Measurements from ENCODE around the gene KSR2.
A peak's percentile ranks its signal among the peaks of the same experiment; 100 is the strongest.

The KSR2 gene

DNA sequence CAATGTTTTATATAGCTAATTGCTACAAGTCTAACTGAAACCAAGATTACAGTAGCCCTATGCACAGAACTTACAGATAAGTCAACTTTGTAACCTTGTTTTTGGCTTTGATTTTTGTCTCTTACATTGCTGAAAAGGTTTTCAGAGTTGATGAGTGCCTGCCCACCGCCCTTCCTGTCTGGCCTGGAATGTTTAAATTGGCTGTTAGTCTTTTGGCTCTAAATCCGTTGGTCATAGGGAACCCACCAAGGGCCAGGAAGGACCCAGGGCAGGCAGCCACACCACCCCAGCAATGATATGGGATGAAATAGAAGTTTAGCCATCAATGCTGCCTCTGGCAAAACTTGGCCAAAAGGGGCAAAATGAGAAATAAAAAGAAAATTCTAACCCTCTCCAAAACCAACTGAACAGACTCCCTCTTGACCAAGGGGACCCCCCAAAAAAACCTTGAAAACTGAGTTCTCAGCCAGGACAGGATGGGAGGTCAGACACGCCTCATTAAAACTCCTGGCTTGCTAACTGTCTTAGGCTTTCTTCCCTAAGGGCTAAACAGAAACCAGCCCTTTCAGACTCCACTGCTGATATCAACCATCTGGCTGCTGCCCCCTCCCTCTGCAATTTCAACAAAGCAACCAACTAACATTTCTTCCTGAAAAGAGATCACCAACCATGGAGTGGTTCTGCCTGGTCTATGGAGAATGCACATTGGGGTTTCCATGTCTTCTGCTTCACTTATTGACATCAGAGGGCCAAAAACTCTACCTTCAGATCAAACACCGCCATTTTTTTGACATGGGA is 365.3 kb downstream of the KSR2 start:
- TF ChIP-seq GATA1 (IDR thresholded peaks at IDR 0.05; ENCODE audit: low read depth, low read length) (no peak), POLR2A (IDR thresholded peaks at IDR 0.05; ENCODE audit: low read length) (no peak)
- DNase-seq: no peak

DNA sequence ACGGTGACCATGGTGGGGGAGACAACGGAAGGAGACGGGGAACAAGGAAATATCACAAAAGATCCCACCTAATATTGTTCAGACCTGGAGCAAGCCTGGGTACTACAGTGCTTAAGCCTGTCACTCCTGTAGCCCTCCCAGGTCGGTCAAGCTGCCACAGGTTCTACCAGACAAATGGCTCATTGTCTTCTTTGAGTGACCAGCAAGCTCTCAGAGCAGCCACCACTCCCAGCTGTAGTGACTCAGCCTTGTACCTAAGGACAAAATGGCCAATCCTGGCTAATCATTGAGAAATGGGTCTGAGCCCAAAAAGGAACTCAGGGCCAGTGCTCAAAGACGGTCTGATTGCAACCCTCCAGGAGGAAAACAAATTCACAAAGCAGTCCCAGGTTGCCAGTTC is 368.9 kb downstream of the KSR2 start:
- DNase-seq: no peak
- TF ChIP-seq POLR2A (IDR thresholded peaks at IDR 0.05; ENCODE audit: low read length): no peak
- TF ChIP-seq GATA1 (IDR thresholded peaks at IDR 0.05; ENCODE audit: low read depth, low read length): no peak

DNA sequence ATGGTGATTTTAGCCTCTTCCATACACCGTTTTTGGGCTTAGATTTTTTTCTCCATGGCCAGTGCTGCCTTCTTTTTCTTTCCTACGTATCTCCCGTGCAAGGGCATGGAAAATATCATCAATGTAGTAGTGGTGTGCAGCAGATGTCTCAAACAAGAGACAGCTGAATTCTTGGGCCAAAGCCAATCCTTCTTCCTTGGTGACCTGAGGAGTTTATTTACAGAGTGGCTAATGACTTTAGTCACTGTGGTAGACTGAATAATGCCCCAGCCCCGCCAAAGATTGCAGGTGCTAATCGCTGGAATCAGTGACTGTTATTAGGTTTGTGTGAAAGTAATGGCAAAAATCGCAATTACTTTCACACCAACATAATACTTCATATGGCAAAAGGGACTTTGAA is 371.8 kb downstream of the KSR2 start:
- no peak for DNase-seq
- no peak for TF ChIP-seq POLR2A (IDR thresholded peaks at IDR 0.05; ENCODE audit: low read length)

DNA sequence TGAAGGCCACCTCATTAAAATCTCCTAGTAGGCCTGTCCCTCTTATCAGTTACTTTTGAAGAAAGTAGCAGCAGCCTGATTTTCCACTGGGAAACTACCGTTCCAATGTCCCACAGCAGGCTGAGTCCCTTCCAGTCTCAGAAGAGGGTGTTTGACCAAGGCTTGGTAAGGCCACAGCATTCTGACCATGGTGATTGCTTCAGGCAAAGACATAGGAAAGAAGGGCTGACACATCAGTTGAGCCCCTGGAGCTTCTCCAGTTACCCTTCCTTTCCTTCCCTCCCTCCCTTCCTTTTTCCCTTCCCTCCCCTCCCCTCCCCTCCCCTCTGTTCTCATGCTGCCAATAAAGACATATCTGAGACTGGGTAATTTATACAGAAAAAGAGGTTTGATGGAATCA is 373.0 kb downstream of the KSR2 start:
- no peak for DNase-seq
- TF ChIP-seq GATA1 (IDR thresholded peaks at IDR 0.05; ENCODE audit: low read depth, low read length): no peak
- TF ChIP-seq POLR2A (IDR thresholded peaks at IDR 0.05; ENCODE audit: low read length): no peak

DNA sequence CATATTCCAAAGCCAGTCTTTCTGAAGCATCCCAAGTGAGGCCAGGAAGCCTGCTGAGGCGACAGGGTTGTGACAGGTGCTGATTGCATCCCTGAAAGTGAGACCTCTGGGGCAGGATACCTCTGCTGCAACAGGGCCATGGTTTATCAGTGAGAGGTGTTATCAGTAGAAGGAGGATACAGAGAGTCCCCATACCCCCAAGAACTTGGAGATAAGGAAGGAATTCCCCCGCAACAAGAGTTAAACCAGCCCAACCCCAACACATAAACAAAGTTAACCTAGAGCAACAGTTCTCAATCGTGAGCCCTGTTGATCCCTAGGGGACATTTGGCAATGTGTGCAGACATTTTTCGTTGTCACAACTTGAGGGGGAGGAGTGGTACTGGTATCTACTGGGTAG is 374.3 kb downstream of the KSR2 start:
- TF ChIP-seq GATA1 (IDR thresholded peaks at IDR 0.05; ENCODE audit: low read depth, low read length) (no peak), POLR2A (IDR thresholded peaks at IDR 0.05; ENCODE audit: low read length) (no peak)
- DNase-seq: no peak

DNA sequence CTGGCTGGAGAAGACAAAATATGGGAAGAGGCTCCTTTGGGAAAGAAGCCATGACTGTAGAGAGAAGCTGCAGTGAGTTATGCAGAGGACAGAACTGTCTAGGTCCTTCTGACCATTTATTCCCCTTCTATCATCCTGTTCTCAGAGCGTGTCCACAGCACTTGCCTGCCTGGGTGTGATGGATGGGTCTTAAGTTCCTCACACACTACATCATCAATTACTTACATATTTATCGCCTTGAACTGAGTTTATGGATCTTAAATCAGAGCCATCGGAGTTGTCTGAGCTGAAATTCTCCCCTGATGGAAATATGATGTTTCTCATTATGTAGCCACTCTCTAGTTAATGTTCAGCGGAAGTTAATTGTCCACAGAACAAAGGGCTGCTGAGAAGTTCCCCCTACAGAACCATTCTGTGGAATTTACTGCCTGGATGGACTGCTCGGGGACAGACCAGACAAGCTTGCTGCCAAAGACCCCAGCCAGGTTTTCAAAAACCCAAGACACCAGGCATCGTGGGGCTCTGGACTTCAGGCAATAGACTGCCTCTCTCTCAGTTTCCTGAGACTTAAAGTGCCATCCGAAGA is 374.9 kb downstream of the KSR2 start:
- TF ChIP-seq GATA1 (IDR thresholded peaks at IDR 0.05; ENCODE audit: low read depth, low read length) (no peak), POLR2A (IDR thresholded peaks at IDR 0.05; ENCODE audit: low read length) (no peak)
- DNase-seq: no peak

DNA sequence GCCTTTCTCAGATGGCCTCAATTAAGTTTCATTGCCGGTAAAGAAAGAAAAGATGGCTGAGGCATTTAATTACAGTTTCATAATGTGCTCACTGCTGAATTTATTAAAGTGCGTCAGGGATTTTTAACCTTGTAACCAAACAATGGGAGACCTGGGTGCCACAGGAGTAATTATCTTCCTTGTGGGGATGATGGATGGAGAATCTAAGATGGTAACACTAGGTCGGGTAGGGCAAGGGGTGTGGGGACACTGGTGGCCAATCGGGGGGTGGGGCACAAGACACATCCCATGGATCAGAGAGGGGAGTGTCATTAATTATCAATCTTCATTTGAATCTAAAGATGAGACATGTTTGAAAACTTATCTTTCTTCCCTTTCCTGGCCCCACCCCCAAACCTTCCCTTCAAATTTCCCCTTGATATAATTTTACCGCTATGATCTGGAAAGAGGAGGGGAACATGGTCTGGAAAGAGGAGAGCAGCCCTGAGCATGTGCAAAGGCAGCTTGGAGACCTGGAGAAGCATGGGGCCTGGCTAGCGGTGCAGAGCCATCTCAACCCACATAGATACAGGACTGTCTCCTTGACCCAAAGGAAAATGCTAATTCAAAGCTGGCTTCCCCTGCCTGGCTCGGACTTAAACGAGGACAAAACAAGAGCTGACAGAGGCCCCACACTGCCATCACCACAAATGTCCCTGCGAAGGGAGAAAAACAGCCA is 376.0 kb downstream of the KSR2 start:
- no peak for DNase-seq
- TF ChIP-seq GATA1 (IDR thresholded peaks at IDR 0.05; ENCODE audit: low read depth, low read length) (no peak), POLR2A (IDR thresholded peaks at IDR 0.05; ENCODE audit: low read length) (no peak)

DNA sequence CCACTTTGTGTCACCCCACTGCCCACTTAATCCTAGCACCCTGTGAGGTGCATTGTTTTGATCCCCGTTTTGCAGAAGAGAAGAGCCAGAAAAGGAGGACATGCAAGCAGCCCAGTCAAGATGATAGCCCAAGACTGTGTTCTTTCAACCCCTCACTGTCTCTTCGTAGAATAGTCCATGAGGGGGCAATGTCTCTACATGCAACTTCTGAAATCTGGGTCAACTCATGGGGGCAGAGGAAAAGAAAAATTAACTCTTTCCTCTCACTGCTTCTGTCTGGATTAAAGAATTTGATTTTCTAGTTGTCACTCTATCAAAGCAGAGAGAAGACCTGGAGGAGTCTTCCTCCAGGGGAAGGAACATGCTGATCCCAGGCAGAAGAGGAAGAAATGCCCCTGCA is 377.8 kb downstream of the KSR2 start:
- DNase-seq: no peak
- TF ChIP-seq GATA1 (IDR thresholded peaks at IDR 0.05; ENCODE audit: low read depth, low read length): no peak
- no peak for TF ChIP-seq POLR2A (IDR thresholded peaks at IDR 0.05; ENCODE audit: low read length)

DNA sequence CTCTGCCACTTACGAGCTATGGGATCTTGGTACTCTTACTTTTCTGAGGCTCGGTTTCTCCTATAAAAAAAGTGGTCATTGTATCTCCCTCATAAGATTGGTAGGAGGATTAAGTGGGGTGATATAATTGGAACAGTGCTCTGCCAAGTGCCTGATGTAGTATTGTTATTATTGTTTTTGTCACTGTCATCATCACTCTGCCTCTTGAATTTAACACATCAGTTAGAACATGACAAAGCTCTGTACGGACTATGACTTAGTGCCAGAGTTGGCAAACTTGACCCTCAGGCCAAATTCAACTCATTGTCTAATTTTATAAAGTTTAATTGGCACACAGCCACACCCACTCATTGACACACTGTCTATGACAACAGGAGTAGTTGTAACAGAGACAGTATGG is 378.4 kb downstream of the KSR2 start:
- no peak for DNase-seq
- no peak for TF ChIP-seq GATA1 (IDR thresholded peaks at IDR 0.05; ENCODE audit: low read depth, low read length)
- TF ChIP-seq POLR2A (IDR thresholded peaks at IDR 0.05; ENCODE audit: low read length): no peak

DNA sequence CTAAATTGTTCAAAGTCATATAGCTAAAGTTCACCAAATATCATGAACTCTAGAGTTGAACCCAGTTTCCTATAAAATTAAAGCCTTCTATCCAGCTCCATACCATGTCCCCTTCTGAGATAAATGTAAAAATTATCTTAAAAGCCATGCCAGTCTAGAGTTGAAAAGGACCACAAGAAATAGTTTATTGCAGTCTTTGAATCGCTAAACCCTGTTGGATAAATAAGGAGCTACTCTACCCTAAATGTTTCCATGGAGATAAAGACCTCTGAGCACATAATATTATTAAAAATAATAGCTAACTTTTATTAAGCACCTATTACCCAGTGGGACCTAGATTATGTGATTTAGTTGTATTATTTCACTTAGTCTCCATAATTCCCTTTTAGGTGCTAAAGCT is 379.8 kb downstream of the KSR2 start:
- no peak for DNase-seq
- TF ChIP-seq POLR2A (IDR thresholded peaks at IDR 0.05; ENCODE audit: low read length) (no peak), GATA1 (IDR thresholded peaks at IDR 0.05; ENCODE audit: low read depth, low read length) (no peak)

DNA sequence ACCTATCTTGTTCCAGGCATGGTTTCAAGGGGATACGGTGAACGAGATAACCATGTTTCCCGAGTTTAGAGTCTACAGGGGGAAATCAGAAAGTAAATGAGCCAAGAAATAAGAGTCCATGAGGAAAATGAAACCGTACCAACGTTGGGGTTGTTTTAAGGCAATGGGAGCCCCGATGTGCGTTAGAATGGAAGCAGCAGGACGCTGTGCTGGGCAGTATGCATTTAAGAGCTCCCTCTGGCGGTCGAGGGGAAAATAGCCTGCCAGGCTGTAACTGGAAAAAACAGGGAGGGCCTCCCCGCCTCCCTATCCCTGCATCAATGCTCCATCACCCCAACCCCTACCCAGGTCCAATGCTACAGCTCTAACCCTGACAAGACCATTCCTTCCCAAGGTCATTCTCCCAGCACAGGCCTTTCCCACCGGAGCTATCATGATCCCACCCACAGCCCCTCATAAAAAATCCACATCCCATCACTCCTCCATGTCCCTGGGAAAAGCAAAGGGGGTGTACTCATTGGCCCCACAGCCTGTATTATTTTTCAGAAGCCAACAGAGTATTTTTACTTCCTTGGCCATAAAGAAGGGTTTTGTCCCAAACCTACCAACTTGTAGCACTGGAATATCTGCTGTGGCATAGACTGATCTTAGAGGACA is 381.0 kb downstream of the KSR2 start:
- DNase-seq: peak; percentile 21 to 61
- TF ChIP-seq POLR2A (IDR thresholded peaks at IDR 0.05; ENCODE audit: low read length): no peak

DNA sequence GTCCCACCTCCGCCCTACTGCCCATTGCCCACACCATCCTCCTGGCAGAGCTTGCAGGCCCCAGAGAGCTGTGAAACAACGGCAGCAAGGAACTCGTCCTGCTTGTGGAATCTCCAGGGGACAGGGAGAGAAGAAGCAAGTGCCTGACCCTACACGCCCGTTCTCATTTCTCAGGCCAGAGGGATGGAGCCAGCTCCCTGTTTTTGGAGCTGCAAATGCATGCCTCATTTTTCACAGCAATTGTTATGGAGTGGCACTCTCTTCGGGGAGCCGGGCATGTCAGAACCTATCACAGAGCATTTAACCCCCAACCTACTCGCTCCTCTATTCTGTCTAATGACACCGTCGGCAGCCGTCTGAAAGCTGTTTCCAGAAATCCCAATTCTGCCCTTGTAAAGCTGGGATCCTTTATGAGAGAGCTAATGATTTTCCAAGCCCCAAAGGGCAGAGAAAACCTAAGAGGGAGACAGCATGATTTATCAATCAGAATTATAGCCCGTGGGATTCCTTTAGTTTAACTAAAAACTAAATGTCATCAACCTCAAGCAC is 385.0 kb downstream of the KSR2 start:
- DNase-seq: no peak
- no peak for TF ChIP-seq POLR2A (IDR thresholded peaks at IDR 0.05; ENCODE audit: low read length)
- TF ChIP-seq GATA1 (IDR thresholded peaks at IDR 0.05; ENCODE audit: low read depth, low read length): no peak

DNA sequence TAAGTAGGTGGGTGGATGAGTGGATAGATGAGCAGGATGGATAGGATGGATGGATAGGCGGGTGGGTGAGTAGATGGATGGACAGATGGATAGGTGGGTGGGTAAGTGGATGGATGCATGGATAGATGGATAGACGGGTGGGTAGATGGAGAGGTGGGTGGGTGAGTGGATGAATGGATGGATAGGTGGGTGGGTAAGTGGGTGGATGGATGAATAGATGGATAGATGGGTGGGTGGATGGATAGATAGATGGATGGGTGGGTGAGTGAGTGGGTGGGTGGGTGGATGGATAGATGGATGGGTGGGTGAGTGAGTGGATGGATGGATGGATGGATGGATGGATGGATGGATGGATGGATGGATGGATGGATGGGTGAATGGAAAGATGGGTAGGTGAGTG is 385.7 kb downstream of the KSR2 start:
- TF ChIP-seq GATA1 (IDR thresholded peaks at IDR 0.05; ENCODE audit: low read depth, low read length) (no peak), POLR2A (IDR thresholded peaks at IDR 0.05; ENCODE audit: low read length) (no peak)
- no peak for DNase-seq

DNA sequence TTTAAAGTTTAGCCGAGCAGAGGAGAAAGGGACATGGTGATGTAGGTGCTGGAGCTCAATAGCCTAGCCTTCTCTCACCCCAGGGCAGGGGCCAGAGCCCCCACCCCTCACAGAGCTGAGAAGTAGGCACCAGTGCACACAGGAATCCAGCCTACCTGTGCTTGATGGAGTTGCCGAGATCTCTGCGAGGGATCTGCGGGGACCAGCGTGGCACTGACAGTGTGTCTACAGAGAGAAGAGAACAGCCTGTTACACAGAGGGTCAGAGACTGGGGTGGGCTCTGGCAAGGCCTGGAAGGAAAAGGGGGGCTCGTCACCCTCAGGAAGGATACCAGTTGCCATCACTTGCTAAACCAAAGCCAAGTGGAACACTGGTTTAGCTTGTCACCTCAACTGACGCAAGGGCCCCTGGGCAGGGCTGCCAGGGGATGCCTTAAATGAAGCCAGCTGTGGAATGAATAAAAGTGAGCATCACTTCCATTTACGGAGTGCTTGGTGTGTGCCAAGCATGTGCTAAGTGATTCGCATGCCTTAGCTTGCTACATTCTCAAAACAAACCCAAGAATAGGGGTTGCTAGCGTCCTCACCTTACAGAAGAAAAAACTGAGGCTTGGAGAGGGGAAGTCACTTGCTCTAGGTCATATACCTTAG is 386.5 kb downstream of the KSR2 start:
- TF ChIP-seq GATA1 (IDR thresholded peaks at IDR 0.05; ENCODE audit: low read depth, low read length) (no peak), POLR2A (IDR thresholded peaks at IDR 0.05; ENCODE audit: low read length) (no peak)
- DNase-seq: no peak

All from erythroblast (primary cell).